ENCODE measurements around the gene NSUN7. TPM values are rescaled to one million over a fixed set of nuclear protein-coding genes. Genes with fewer than 3 reads are reported as not detected.

Gene NSUN7
- total and polyA plus RNA-seq, 9 of the 15 experiments (the other 6 are each of a cell fraction or from before 2014, with no cell fraction given) = not detected

- H3K79me2 ChIP-seq (ENCODE audit: control insufficient read depth, insufficient read depth, low read length) = no peaks in the 10 kb centered on the region
- in situ Hi-C loops (cut with MboI) (no loop called here), intact Hi-C loops (cut with micrococcal nuclease) (no loop called here)
- WGBS (ENCODE audit: insufficient coverage, low coverage, missing lambda C conversion rate) = 0% methylated on average over 2 of the region's 2 CpGs
- H2AFZ ChIP-seq (ENCODE audit: low read depth, low read length) = no peak overlapping the region
- CTCF ChIA-PET (ENCODE audit: low intra/inter-chr PET ratio) = no interaction called here
- H3K36me3 ChIP-seq (ENCODE audit: control insufficient read depth, insufficient read depth, low read length) = no peaks in the 10 kb centered on the region
- ATAC-seq (no peak), FAIRE-seq (no peak), DNase-seq (ENCODE audit: extremely low read depth in 1 of 4, low spot score in 3 of 4) (no peak)
- no peak overlapping the region for H3K4me2 ChIP-seq (ENCODE audit: insufficient read depth, low read length)
- POLR2A ChIA-PET = interaction anchor here (0.6 to 1.0 kb wide), 2 partner anchors 10 to 606 kb away, joined by 3 read pairs; no protein-coding TSS in a partner anchor
- H4K20me1 ChIP-seq (replicated peaks; ENCODE audit: control insufficient read depth, insufficient read depth, low read length) = no peaks in the 10 kb centered on the region
- no peak overlapping the region for H3K27ac ChIP-seq (ENCODE audit: extremely low read depth, low read depth, low read length)
- no peaks in the 10 kb centered on the region for H3K9me3 ChIP-seq (replicated peaks; ENCODE audit: control insufficient read depth, insufficient read depth, low read depth, low read length)
- peaks cover 0 to 2% of the 10 kb centered on the region in 2 experiments; a peak in 1 of 5 replicates for H3K27me3 ChIP-seq (ENCODE audit: control insufficient read depth in 2 of 2, insufficient read depth in 2 of 2, low read length in 2 of 2)
- H3K4me1 ChIP-seq (replicated peaks in 1 of 2; ENCODE audit: control insufficient read depth in 2 of 2, insufficient read depth in 2 of 2, low read length in 2 of 2) = no peaks in the 10 kb centered on the region
- no peak overlapping the region for H3K9ac ChIP-seq (ENCODE audit: insufficient read depth in 1 of 2, low read depth in 2 of 2, low read length in 2 of 2)
- no peaks in the 10 kb centered on the region for H3K9me1 ChIP-seq (ENCODE audit: control insufficient read depth, insufficient read depth, low read length)
- H3K4me3 ChIP-seq = no peak overlapping the region
- no TSS peak for BruUV-seq (replicated peaks)
- TF ChIP-seq NCOA6 (IDR thresholded peaks at IDR 0.05) (no peak), CCAR2 (IDR thresholded peaks at IDR 0.05; ENCODE audit: low read depth, low read length) (no peak), ZNF263 (CRISPR knock-in tag; IDR thresholded peaks at IDR 0.05; ENCODE audit: borderline replicate concordance) (no peak), TGIF2 (CRISPR knock-in tag; IDR thresholded peaks at IDR 0.05) (no peak), ETV5 (CRISPR knock-in tag; IDR thresholded peaks at IDR 0.05; ENCODE audit: low read depth) (no peak), TSHZ1 (CRISPR knock-in tag; IDR thresholded peaks at IDR 0.05) (no peak), U2AF1 (optimal IDR thresholded peaks at IDR 0.05; ENCODE audit: low read depth, low read length) (no peak), NFRKB (IDR thresholded peaks at IDR 0.05; ENCODE audit: low read depth) (no peak), CBFA2T2 (conservative IDR thresholded peaks at IDR 0.05) (no peak), ZNF511 (CRISPR knock-in tag; IDR thresholded peaks at IDR 0.05) (no peak), ZBTB34 (CRISPR knock-in tag; IDR thresholded peaks at IDR 0.05) (no peak), RBFOX2 (IDR thresholded peaks at IDR 0.05; ENCODE audit: low read depth, low read length) (no peak), SIN3B (IDR thresholded peaks at IDR 0.05; ENCODE audit: low read depth) (no peak), FOXO4 (CRISPR knock-in tag; IDR thresholded peaks at IDR 0.05) (no peak)
- TF ChIP-seq, protein P1, sequence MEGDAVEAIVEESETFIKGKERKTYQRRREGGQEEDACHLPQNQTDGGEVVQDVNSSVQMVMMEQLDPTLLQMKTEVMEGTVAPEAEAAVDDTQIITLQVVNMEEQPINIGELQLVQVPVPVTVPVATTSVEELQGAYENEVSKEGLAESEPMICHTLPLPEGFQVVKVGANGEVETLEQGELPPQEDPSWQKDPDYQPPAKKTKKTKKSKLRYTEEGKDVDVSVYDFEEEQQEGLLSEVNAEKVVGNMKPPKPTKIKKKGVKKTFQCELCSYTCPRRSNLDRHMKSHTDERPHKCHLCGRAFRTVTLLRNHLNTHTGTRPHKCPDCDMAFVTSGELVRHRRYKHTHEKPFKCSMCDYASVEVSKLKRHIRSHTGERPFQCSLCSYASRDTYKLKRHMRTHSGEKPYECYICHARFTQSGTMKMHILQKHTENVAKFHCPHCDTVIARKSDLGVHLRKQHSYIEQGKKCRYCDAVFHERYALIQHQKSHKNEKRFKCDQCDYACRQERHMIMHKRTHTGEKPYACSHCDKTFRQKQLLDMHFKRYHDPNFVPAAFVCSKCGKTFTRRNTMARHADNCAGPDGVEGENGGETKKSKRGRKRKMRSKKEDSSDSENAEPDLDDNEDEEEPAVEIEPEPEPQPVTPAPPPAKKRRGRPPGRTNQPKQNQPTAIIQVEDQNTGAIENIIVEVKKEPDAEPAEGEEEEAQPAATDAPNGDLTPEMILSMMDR (IDR thresholded peaks at IDR 0.05 in 2 of 3, conservative IDR thresholded peaks at IDR 0.05 in 1 of 3; ENCODE audit: insufficient read depth in 2 of 3, low read depth in 1 of 3, low read length in 3 of 3) = no peak
Measured at GRCh38 chr4:40782876-40783275, 33.1 kb downstream of the NSUN7 start.

Measured in K562 (cell line).